HUES6 (cell line): ENCODE data around the gene PCDHB4.
"Not testable (repeated sequence)": the region's sequence is repeated elsewhere in the genome, so short reads cannot be mapped to it uniquely, and the experiment has no call there.

Source experiments
- H3K27ac ChIP-seq: 2 replicates; pipeline ENCODE4 v1.7.0; 2013; ENCODE audit warnings: low read depth, mild to moderate bottlenecking, low read length, inconsistent platforms
- H3K27me3 ChIP-seq: 2 replicates; pipeline ENCODE4 v1.6.1; 2013; ENCODE audit warnings: low read length; ENCODE audit not compliant: control insufficient read depth, insufficient read depth
- H3K36me3 ChIP-seq: 2 replicates; pipeline ENCODE4 v1.6.1; 2013; ENCODE audit warnings: low read length; ENCODE audit not compliant: control insufficient read depth, insufficient read depth
- H3K4me1 ChIP-seq: 2 replicates; pipeline ENCODE4 v1.6.1; 2013; ENCODE audit warnings: low read length; ENCODE audit not compliant: control insufficient read depth, insufficient read depth
- H3K4me3 ChIP-seq: 2 replicates; pipeline ENCODE4 v1.5.1; 2013; ENCODE audit warnings: low read depth, low read length
- H3K9ac ChIP-seq: one replicate; pipeline ENCODE4 v1.6.1; 2013; ENCODE audit warnings: mild to moderate bottlenecking, low read length
- H3K9me3 ChIP-seq: 2 replicates; pipeline ENCODE4 v1.6.1; 2013; ENCODE audit warnings: low read depth, low read length; ENCODE audit not compliant: control insufficient read depth, insufficient read depth

The PCDHB4 gene

DNA sequence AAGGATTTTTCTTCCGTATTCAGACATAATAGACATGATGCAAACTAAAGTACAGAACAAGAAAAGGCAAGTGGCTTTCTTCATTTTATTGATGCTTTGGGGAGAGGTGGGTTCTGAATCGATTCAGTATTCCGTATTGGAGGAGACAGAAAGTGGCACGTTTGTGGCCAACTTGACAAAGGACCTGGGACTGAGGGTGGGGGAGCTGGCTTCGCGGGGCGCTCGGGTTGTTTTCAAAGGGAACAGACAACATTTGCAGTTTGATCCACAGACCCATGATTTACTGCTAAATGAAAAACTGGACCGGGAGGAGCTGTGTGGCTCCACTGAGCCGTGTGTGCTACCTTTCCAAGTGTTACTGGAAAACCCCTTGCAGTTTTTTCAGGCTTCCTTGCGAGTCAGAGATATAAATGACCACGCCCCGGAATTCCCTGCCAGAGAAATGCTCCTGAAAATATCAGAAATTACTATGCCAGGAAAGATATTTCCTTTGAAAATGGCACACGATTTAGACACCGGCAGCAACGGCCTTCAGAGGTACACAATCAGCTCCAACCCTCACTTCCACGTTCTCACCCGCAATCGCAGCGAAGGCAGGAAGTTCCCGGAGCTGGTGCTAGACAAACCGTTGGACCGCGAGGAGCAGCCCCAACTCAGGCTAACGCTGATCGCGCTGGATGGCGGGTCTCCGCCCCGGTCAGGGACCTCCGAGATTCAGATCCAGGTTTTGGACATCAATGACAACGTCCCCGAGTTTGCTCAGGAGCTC is 28.8 kb downstream of the PCDHB4 start:
- Histone ChIP-seq H3K9ac (no peak overlapping the region), H3K27ac (no peak overlapping the region), H3K4me1 (no peaks in the 10 kb centered on the region), H3K9me3 (peaks cover 9% of the 10 kb centered on the region; the same call in 1 of the 2 replicates), H3K4me3 (no peak overlapping the region), H3K27me3 (no peaks in the 10 kb centered on the region), H3K36me3 (no peaks in the 10 kb centered on the region)

- Histone ChIP-seq H3K36me3 (no peaks in the 10 kb centered on the region), H3K9me3 (peaks cover 9% of the 10 kb centered on the region; the same call in 1 of the 2 replicates), H3K27me3 (no peaks in the 10 kb centered on the region), H3K4me1 (no peaks in the 10 kb centered on the region), H3K4me3 (no peak overlapping the region), H3K9ac (no peak overlapping the region), H3K27ac (no peak overlapping the region)
Observed at GRCh38 chr5:141150993-141151325, 29.3 kb downstream of the PCDHB4 start.

- not testable (repeated sequence) for H3K27me3 ChIP-seq, H3K36me3 ChIP-seq, H3K4me1 ChIP-seq, H3K9ac ChIP-seq, H3K27ac ChIP-seq, H3K4me3 ChIP-seq, H3K9me3 ChIP-seq
Observed at GRCh38 chr5:141151632-141152031, 30.0 kb downstream of the PCDHB4 start.

DNA sequence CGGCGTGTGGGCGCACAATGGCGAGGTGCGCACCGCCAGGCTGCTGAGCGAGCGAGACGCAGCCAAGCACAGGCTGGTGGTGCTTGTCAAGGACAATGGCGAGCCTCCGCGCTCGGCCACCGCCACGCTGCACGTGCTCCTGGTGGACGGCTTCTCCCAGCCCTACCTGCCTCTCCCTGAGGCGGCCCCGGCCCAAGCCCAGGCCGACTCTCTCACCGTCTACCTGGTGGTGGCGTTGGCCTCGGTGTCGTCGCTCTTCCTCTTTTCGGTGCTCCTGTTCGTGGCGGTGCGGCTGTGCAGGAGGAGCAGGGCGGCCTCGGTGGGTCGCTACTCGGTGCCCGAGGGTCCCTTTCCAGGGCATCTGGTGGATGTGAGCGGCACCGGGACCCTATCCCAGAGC is 30.5 kb downstream of the PCDHB4 start:
- not testable (repeated sequence) for H3K27ac ChIP-seq, H3K27me3 ChIP-seq, H3K9me3 ChIP-seq, H3K36me3 ChIP-seq, H3K4me3 ChIP-seq, H3K4me1 ChIP-seq, H3K9ac ChIP-seq

DNA sequence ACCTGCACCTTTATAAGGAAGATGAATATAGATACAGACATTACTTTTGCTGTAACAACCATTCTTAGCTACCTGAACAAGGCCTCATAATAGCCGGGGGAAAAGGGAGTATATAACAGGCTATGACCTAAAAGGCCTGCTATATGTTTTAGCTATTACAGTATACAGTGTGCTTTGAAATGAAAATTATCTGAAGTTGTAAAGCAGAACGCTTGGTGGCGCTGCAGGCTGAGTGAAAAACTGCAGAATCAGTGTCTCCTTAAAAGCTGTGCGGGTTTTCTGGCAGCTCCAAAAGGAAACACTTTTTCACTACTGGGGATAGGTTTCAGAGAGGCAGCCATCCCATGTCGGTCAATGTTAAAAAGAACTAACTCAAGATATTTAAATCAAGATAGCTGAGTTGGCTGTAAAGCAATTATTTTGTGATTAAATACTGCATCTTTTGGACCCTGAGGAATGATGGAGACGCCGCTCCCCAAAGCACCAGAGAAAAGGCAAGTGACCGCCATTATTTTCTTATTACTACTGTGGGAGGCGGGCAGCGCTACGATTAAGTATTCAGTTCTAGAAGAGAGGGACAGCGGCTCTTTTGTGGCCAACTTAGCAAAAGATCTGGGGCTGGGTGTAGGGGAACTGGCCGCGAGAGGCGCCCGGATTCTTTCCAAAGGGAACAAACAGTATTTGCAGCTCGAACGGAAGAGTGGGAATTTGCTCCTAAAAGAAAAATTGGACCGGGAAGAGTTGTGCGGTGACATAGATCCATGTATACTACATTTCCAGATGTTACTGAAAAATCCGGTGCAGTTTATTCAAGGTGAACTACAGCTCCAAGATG is 34.1 kb downstream of the PCDHB4 start:
- H3K27ac ChIP-seq = no peak overlapping the region
- H3K9me3 ChIP-seq = peaks cover 6% of the 10 kb centered on the region; the same call in 1 of the 2 replicates
- H3K4me1 ChIP-seq = no peaks in the 10 kb centered on the region
- no peaks in the 10 kb centered on the region for H3K27me3 ChIP-seq
- no peaks in the 10 kb centered on the region for H3K36me3 ChIP-seq
- no peak overlapping the region for H3K9ac ChIP-seq
- no peak overlapping the region for H3K4me3 ChIP-seq

DNA sequence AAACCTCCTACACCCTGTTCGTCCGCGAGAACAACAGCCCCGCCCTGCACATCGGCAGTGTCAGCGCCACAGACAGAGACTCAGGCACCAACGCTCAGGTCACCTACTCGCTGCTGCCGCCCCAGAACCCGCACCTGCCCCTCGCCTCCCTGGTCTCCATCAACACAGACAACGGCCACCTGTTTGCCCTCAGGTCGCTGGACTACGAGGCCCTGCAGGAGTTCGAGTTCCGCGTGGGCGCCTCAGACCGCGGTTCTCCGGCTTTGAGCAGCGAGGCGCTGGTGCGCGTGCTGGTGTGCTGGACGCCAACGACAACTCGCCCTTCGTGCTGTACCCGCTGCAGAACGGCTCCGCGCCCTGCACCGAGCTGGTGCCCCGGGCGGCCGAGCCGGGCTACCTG is 35.7 kb downstream of the PCDHB4 start:
- not testable (repeated sequence) for H3K36me3 ChIP-seq, H3K9ac ChIP-seq, H3K27ac ChIP-seq, H3K4me1 ChIP-seq, H3K9me3 ChIP-seq, H3K27me3 ChIP-seq, H3K4me3 ChIP-seq

DNA sequence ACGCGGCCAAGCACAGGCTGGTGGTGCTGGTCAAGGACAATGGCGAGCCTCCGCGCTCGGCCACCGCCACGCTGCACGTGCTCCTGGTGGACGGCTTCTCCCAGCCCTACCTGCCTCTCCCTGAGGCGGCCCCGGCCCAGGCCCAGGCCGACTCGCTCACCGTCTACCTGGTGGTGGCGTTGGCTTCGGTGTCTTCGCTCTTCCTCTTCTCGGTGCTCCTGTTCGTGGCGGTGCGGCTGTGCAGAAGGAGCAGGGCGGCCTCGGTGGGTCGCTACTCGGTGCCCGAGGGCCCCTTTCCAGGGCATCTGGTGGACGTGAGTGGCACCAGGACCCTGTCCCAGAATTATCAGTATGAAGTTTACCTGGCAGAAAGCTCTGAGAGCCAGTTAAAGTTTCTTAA is 36.3 kb downstream of the PCDHB4 start:
- H3K27ac ChIP-seq, H3K9ac ChIP-seq, H3K36me3 ChIP-seq, H3K4me3 ChIP-seq, H3K9me3 ChIP-seq, H3K27me3 ChIP-seq, H3K4me1 ChIP-seq: not testable (repeated sequence)

DNA sequence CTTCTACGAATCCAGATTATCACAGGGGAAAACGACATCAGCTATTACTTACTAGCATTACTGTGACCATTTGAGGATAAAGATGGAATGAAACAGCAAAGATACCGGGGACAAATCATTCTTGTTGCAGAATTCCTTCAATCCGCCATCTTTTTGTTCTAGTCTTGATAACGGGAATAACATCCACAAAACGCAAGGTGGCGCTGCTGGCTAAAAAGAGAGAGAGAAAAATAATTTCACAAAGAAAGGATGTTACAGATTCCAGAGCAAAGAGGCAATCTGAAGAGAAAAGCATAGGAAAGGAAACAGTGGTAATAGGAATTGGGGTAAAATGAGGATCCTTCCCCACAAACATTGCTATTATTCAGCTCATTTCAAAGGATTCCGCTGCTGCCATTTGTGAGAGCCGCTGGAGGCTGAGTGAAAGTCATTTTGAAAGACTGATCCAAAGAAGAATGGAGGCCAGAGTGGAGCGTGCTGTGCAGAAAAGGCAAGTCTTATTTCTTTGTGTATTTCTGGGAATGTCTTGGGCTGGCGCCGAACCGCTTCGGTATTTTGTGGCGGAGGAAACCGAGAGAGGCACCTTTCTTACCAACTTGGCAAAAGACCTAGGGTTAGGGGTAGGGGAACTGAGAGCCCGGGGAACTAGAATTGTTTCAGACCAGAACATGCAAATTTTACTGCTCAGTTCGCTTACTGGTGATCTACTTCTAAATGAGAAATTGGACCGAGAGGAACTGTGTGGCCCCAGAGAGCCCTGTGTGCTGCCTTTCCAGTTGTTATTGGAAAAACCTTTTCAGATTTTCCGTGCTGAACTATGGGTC is 51.0 kb downstream of the PCDHB4 start, which contains the start of gene PCDHB7:
Gene PCDHB7 (plus strand): TSS at position 264 of the 824 bp plus-strand sequence. CDS start 192 bp downstream, at position 456.
- H3K9ac ChIP-seq = no peak within 1 kb of the TSS
- H3K27me3 ChIP-seq = no peaks in the 10 kb centered on the region
- H3K4me1 ChIP-seq = no peaks in the 10 kb centered on the region
- no peak within 1 kb of the TSS for H3K4me3 ChIP-seq
- H3K9me3 ChIP-seq = peaks cover 10% of the 10 kb centered on the region; the same call in 1 of the 2 replicates
- no peaks in the 10 kb centered on the region for H3K36me3 ChIP-seq
- H3K27ac ChIP-seq = no peak within 1 kb of the TSS

DNA sequence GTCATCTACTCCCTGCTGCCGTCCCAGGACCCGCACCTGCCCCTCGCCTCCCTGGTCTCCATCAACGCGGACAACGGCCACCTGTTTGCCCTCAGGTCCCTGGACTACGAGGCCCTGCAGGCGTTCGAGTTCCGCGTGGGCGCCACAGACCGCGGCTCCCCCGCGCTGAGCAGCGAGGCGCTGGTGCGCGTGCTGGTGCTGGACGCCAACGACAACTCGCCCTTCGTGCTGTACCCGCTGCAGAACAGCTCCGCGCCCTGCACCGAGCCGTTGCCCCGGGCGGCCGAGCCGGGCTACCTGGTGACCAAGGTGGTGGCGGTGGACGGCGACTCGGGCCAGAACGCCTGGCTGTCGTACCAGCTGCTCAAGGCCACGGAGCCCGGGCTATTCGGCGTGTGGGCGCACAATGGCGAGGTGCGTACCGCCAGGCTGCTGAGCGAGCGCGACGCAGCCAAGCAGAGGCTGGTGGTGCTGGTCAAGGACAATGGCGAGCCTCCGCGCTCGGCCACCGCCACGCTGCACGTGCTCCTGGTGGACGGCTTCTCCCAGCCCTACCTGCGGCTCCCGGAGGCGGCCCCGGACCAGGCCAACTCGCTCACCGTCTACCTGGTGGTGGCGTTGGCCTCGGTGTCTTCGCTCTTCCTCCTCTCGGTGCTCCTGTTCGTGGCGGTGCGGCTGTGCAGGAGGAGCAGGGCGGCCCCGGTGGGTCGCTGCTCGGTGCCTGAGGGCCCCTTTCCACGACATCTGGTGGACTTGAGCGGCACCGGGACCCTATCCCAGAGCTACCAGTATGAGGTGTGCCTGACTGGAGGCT is 52.9 kb downstream of the PCDHB4 start:
- H3K27ac ChIP-seq, H3K27me3 ChIP-seq, H3K4me1 ChIP-seq, H3K9ac ChIP-seq, H3K4me3 ChIP-seq, H3K36me3 ChIP-seq: not testable (repeated sequence)
- H3K9me3 ChIP-seq = peaks cover 13% of the 10 kb centered on the region; the same call in 1 of the 2 replicates
